Measurements from ENCODE around the gene SLC4A9.
"Not testable (repeated sequence)": the region's sequence is repeated elsewhere in the genome, so short reads cannot be mapped to it uniquely, and the experiment has no call there.

The SLC4A9 gene

DNA sequence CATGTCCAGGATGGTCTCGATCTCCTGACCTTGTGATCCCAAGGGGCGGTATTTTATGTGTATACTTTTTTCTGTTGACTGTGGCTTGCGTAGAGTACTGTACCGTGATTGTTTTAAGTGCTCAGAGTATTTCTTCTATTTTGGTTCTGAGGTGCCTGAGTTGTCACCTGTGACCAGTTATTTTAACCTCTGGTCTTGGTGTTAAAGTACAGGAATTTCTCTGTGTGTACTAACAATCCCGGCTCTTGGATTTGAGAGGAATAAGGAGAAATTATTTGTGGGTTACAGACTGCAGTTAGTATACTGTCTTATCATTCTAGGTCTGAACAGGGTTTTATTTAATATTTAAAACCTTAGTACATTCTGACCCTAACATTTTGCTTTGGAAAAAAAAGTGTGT is 43.6 kb downstream of the SLC4A9 start:
- Histone ChIP-seq H3K27ac (ENCODE audit: low read length) (no peak overlapping the region), H3K4me3 (ENCODE audit: low read length) (peak overlapping the region; percentile 90), H3K9me3 (ENCODE audit: insufficient read depth, low read depth, low read length) (no peaks in the 10 kb centered on the region), H3K27me3 (ENCODE audit: insufficient read depth, low read length) (no peaks in the 10 kb centered on the region), H3K36me3 (ENCODE audit: insufficient read depth, low read depth, low read length) (peaks cover 11% of the 10 kb centered on the region; the same call in 1 of the 2 replicates), H3K9ac (ENCODE audit: low read depth, low read length) (no peak overlapping the region; the same call in 1 of the 2 replicates), H3K4me1 (ENCODE audit: insufficient read depth, low read length) (peaks cover 16% of the 10 kb centered on the region)

DNA sequence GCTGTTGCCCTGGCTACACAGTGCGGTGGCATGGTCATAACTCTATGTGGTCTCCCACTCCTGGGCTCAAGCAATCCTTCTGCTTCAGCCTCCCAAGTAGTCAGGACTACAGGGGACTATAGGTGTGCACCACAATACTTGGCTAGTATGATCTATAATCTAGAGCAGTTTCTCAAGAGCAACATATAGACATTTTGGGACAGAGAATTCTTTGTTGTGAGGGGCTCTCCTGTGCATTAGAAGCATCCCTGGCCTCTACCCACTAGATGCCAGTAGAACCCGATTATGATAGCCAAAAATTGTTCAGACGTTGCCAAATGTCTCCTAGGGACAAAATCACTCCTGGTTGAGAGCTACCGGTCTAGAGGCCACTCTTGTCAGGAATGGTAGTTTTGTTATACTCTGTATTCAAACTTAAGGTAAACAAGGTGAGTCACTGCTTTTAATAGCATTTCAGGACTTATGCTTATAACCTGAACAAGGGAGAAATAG is 48.8 kb downstream of the SLC4A9 start:
- no peak overlapping the region for H3K9ac ChIP-seq (ENCODE audit: low read depth, low read length)
- H3K36me3 ChIP-seq (ENCODE audit: insufficient read depth, low read depth, low read length): peaks cover 20% of the 10 kb centered on the region; the same call in 1 of the 2 replicates
- H3K27me3 ChIP-seq (ENCODE audit: insufficient read depth, low read length): no peaks in the 10 kb centered on the region
- H3K27ac ChIP-seq (ENCODE audit: low read length): no peak overlapping the region
- H3K4me1 ChIP-seq (ENCODE audit: insufficient read depth, low read length): peaks cover 12% of the 10 kb centered on the region
- no peaks in the 10 kb centered on the region for H3K9me3 ChIP-seq (ENCODE audit: insufficient read depth, low read depth, low read length)
- no peak overlapping the region for H3K4me3 ChIP-seq (ENCODE audit: low read length)

DNA sequence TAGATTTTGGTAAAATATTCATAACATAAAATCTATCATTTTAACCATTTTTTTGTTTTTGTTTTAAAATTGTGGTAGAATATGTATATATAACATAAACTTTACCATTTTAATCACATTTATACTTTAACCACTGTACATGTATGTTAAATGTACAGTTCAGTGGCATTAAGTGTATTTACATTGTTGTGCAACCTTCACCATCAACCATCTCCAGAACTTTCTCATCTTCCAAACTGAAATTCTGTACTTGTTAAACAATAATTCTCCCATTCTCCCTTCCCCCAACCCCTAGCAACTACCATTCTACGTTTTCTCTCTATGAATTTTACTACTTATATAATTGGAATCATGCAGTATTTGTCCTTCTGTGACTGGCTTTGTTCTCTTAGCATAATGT is 53.2 kb downstream of the SLC4A9 start:
- Histone ChIP-seq H3K4me1 (ENCODE audit: insufficient read depth, low read length) (no peaks in the 10 kb centered on the region), H3K4me3 (ENCODE audit: low read length) (no peak overlapping the region), H3K9me3 (ENCODE audit: insufficient read depth, low read depth, low read length) (no peaks in the 10 kb centered on the region), H3K9ac (ENCODE audit: low read depth, low read length) (no peak overlapping the region), H3K36me3 (ENCODE audit: insufficient read depth, low read depth, low read length) (peaks cover 13% of the 10 kb centered on the region; the same call in 1 of the 2 replicates), H3K27ac (ENCODE audit: low read length) (no peak overlapping the region), H3K27me3 (ENCODE audit: insufficient read depth, low read length) (no peaks in the 10 kb centered on the region)

DNA sequence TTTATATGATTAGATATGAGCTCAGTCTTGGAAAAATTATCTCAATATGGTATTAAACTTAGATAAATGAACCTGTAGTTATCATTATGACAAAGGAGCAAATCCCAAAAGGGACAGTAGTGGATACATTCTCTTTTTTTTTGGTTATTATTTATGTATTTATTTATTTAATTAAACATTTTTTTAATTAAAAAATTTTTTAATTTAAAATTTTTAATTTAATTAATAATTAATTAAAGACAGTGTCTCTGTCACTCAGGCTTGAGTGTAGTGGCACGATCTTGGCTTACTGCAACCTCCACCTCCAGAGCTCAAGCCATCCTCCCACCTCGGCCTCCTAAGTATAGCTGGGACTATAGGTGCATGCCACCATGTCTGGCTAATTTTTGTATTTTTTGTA is 57.2 kb downstream of the SLC4A9 start:
- Histone ChIP-seq H3K9me3 (ENCODE audit: insufficient read depth, low read depth, low read length) (no peaks in the 10 kb centered on the region), H3K27me3 (ENCODE audit: insufficient read depth, low read length) (no peaks in the 10 kb centered on the region), H3K27ac (ENCODE audit: low read length) (no peak overlapping the region), H3K9ac (ENCODE audit: low read depth, low read length) (no peak overlapping the region), H3K4me3 (ENCODE audit: low read length) (no peak overlapping the region), H3K36me3 (ENCODE audit: insufficient read depth, low read depth, low read length) (peaks cover 5% of the 10 kb centered on the region; the same call in 1 of the 2 replicates), H3K4me1 (ENCODE audit: insufficient read depth, low read length) (no peaks in the 10 kb centered on the region)

DNA sequence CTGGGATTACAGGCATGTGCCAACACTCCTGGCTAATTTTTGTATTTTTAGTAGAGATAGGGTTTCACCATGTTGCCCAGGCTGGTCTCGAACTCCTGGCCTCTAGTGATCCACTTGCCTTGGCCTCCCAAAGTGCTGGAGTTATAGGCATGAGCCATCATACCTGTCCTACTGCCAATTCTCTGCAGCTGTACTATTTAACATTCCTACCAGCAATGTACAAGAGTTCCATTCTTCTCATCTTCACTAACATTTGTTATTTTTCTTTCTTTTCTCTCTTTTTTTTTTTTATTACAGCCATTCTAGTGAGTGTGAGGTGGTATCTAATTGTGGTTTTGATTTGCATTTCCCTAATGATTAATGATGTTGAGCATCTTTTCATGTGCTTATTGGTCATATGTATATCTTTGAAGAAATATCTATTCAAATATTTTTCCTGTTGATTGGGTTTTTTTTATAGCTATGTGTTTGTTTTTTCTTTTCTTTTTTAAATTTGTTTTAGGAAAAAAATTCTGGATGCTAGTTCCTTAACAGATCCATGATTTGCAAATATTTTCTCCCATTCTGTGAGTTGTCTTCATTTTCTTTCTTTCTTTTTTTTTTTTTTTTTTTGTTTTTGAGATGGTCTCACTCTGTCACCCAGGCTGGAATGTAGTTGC is 59.0 kb downstream of the SLC4A9 start:
- Histone ChIP-seq H3K27me3 (ENCODE audit: insufficient read depth, low read length) (no peaks in the 10 kb centered on the region), H3K27ac (ENCODE audit: low read length) (no peak overlapping the region), H3K4me3 (ENCODE audit: low read length) (no peak overlapping the region), H3K9ac (ENCODE audit: low read depth, low read length) (no peak overlapping the region), H3K4me1 (ENCODE audit: insufficient read depth, low read length) (no peaks in the 10 kb centered on the region), H3K9me3 (ENCODE audit: insufficient read depth, low read depth, low read length) (no peaks in the 10 kb centered on the region), H3K36me3 (ENCODE audit: insufficient read depth, low read depth, low read length) (no peaks in the 10 kb centered on the region)

DNA sequence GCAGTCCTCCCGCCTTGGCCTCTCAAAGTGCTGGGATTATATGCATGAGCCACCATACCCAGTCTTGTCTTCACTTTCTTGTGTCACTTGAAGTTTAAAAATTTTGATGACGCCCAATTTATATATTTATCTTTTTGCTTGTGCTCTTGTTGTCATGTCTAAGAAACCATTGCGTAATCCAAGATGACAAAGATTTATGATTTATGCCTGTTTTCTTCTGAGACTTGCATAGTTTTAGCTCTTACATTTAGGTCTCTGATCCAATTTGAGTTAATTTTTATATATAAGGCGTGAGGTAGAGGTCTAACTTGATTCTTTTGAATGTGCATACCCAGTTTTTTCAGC is 60.2 kb downstream of the SLC4A9 start:
- no peaks in the 10 kb centered on the region for H3K36me3 ChIP-seq (ENCODE audit: insufficient read depth, low read depth, low read length)
- no peaks in the 10 kb centered on the region for H3K4me1 ChIP-seq (ENCODE audit: insufficient read depth, low read length)
- no peaks in the 10 kb centered on the region for H3K9me3 ChIP-seq (ENCODE audit: insufficient read depth, low read depth, low read length)
- no peak overlapping the region for H3K27ac ChIP-seq (ENCODE audit: low read length)
- H3K4me3 ChIP-seq (ENCODE audit: low read length): no peak overlapping the region
- H3K27me3 ChIP-seq (ENCODE audit: insufficient read depth, low read length): no peaks in the 10 kb centered on the region
- H3K9ac ChIP-seq (ENCODE audit: low read depth, low read length): no peak overlapping the region

DNA sequence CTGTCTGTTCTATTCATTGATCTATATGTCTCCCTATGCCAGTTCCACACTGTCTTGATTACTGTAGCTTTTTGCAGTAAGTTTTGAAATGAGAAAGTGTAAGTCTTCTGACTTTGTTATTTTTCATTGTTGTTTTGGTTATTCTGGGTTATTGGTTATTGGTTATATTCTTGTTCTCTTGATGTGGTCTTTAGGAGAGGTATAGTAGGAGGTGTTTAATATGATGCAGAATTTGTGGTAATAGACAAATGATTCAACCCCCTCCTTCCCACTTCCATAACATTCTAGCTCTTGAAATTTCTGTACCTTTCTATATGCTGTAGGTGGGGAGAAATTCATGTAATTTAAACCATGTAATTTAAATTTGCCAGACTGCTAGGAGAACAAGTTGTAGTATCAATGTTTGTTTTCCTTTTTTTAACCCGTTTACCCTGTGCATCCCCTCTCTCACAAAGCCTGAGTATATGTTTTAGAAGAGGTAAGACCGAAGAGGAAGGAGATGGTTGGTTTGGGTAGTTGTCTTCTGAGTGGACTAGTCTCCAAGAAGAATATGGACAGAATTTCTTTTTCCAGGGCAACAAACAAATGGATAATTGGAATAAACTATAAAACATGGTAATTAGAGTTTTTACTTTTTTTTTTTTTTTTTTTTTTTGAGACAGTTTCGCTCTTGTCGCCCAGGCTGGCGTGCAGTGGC is 60.8 kb downstream of the SLC4A9 start:
- Histone ChIP-seq H3K27me3 (ENCODE audit: insufficient read depth, low read length) (no peaks in the 10 kb centered on the region), H3K9ac (ENCODE audit: low read depth, low read length) (no peak overlapping the region), H3K9me3 (ENCODE audit: insufficient read depth, low read depth, low read length) (no peaks in the 10 kb centered on the region), H3K27ac (ENCODE audit: low read length) (no peak overlapping the region), H3K36me3 (ENCODE audit: insufficient read depth, low read depth, low read length) (0 out of 2 replicates have a peak, but pooled peaks cover 3% of the 10 kb centered on the region), H3K4me1 (ENCODE audit: insufficient read depth, low read length) (no peaks in the 10 kb centered on the region), H3K4me3 (ENCODE audit: low read length) (no peak overlapping the region)

DNA sequence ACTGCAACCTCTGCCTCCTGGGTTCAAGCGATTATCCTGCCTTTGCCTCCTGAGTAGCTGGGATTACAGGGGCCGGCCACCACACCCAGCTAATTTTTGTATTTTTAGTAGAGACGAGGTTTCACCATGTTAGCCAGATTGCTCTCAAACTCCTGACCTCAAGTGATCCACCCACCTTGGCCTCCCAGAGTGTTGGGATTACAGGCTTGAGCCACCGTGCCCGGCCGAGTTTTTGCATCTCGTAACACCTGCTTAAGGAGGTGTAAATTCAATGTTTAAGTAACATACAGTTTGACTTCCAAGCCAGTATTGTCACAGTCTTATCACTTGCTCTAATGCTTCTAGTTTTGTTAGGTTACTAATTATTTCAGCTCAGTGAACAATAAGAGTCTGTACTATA is 61.4 kb downstream of the SLC4A9 start:
- not testable (repeated sequence) for H3K27ac ChIP-seq (ENCODE audit: low read length); H3K4me3 ChIP-seq (ENCODE audit: low read length); H3K27me3 ChIP-seq (ENCODE audit: insufficient read depth, low read length); H3K9me3 ChIP-seq (ENCODE audit: insufficient read depth, low read depth, low read length); H3K36me3 ChIP-seq (ENCODE audit: insufficient read depth, low read depth, low read length); H3K9ac ChIP-seq (ENCODE audit: low read depth, low read length); H3K4me1 ChIP-seq (ENCODE audit: insufficient read depth, low read length)

DNA sequence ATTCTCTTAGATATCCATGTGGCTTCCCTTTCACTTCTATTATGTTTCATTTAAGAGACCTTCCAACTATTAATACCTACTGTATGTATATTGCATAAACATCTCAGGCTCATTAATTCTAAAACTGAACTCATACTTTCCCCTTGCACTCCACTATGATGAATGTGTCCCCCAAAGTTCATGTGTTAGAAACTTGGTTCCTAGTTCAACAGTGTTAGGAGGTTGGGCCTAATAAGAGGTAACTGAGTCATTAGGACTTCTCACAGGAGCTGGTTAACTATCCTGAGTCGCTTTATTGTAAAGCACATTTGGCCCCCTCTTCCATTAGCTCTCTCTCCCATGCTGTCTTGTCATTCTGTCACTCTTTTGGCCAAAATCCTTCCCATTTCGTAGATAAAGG is 63.6 kb downstream of the SLC4A9 start:
- H3K27ac ChIP-seq (ENCODE audit: low read length): no peak overlapping the region
- H3K4me3 ChIP-seq (ENCODE audit: low read length): no peak overlapping the region
- H3K9me3 ChIP-seq (ENCODE audit: insufficient read depth, low read depth, low read length): no peaks in the 10 kb centered on the region
- no peaks in the 10 kb centered on the region for H3K27me3 ChIP-seq (ENCODE audit: insufficient read depth, low read length)
- no peak overlapping the region for H3K9ac ChIP-seq (ENCODE audit: low read depth, low read length)
- 0 out of 2 replicates have a peak, but pooled peaks cover 4% of the 10 kb centered on the region for H3K36me3 ChIP-seq (ENCODE audit: insufficient read depth, low read depth, low read length)
- H3K4me1 ChIP-seq (ENCODE audit: insufficient read depth, low read length): no peaks in the 10 kb centered on the region

DNA sequence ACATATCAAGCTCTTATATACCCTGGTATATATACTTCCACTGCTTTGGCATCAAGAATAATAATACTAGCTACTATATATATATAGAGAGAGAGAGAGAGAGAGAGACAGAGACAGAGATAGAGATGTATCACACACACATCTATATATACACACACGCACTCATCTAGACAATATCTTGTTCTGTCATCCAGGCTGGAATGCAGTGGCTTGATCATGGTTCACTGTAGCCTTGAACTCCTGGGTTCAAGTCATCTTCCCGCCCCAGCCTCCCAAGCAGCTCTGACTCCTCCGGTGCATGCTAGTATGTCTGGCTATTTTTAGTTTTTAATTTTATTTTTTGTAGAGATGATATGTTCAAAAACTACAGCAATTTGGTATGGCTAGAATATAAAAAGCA is 64.1 kb downstream of the SLC4A9 start:
- Histone ChIP-seq H3K4me1 (ENCODE audit: insufficient read depth, low read length) (no peaks in the 10 kb centered on the region), H3K4me3 (ENCODE audit: low read length) (no peak overlapping the region), H3K9me3 (ENCODE audit: insufficient read depth, low read depth, low read length) (no peaks in the 10 kb centered on the region), H3K9ac (ENCODE audit: low read depth, low read length) (no peak overlapping the region), H3K36me3 (ENCODE audit: insufficient read depth, low read depth, low read length) (0 out of 2 replicates have a peak, but pooled peaks cover 4% of the 10 kb centered on the region), H3K27ac (ENCODE audit: low read length) (no peak overlapping the region), H3K27me3 (ENCODE audit: insufficient read depth, low read length) (no peaks in the 10 kb centered on the region)
